Spleen (tissue), 11 donors: Measurements from ENCODE around the gene NELFCD. TPM values are rescaled to one million over a fixed set of nuclear protein-coding genes. Genes with fewer than 3 reads are reported as not detected.
"Not testable (repeated sequence)": the region's sequence is repeated elsewhere in the genome, so short reads cannot be mapped to it uniquely, and the experiment has no call there.

Experiments
- DNase-seq: peaks from one replicate; pipeline ENCODE4 v3.0.0-alpha.2; 2020
- H3K27ac ChIP-seq, 8 donors: fragments of 200-600 bp; sonication (generic) in 7 of 8; 1 replicate in 4 of 8; 2 replicates in 4 of 8; pipeline versions ENCODE4 v1.5.0 to v1.8.0; 2016 to 2021; ENCODE audit warnings: inconsistent platforms in 4 of 8, mild to moderate bottlenecking in 4 of 8, moderate library complexity in 1 of 8
- H3K27me3 ChIP-seq, 7 donors: fragments of 200-600 bp; sonication (generic) in 6 of 7; replicated peaks in 1 of 7; 1 replicate in 4 of 7; 2 replicates in 3 of 7; pipeline versions ENCODE4 v1.5.0 to v1.8.0; 2016 to 2021; ENCODE audit warnings: inconsistent platforms in 3 of 7, mild to moderate bottlenecking in 1 of 7
- H3K36me3 ChIP-seq, 6 donors: fragments of 200-600 bp; sonication (generic) in 5 of 6; 1 replicate in 4 of 6; 2 replicates in 2 of 6; pipeline versions ENCODE4 v1.5.0 to v1.8.0; 2016 to 2021; ENCODE audit warnings: inconsistent platforms in 2 of 6
- H3K4me1 ChIP-seq, 6 donors: fragments of 200-600 bp; sonication (generic) in 5 of 6; 1 replicate in 3 of 6; 2 replicates in 3 of 6; pipeline versions ENCODE4 v1.5.0 to v1.8.0; 2016 to 2021; ENCODE audit warnings: inconsistent platforms in 3 of 6
- H3K4me3 ChIP-seq, 8 donors: fragments of 200-600 bp; sonication (generic) in 7 of 8; 1 replicate in 4 of 8; 2 replicates in 4 of 8; pipeline versions ENCODE4 v1.5.0 to v1.8.0; 2016 to 2021; ENCODE audit warnings: inconsistent platforms in 4 of 8, mild to moderate bottlenecking in 4 of 8, moderate library complexity in 2 of 8
- H3K9me3 ChIP-seq, 8 donors: fragments of 200-600 bp; sonication (generic) in 7 of 8; 1 replicate in 4 of 8; 2 replicates in 4 of 8; pipeline versions ENCODE4 v1.5.0 to v1.8.0; 2016 to 2021; ENCODE audit warnings: inconsistent platforms in 4 of 8
- CTCF ChIP-seq, 11 experiments: fragments of 200-600 bp in 7 of 11; fragments of 450-650 bp in 4 of 11; sonication (generic) in 4 of 11; IDR thresholded peaks in 8 of 11; conservative IDR thresholded peaks in 3 of 11; 1 replicate in 7 of 11; 2 replicates in 4 of 11; pipeline versions ENCODE4 v1.4.0 to v1.8.0; 2016 to 2021; ENCODE audit warnings: antibody characterized with exemption in 11 of 11, inconsistent platforms in 4 of 11, mild to moderate bottlenecking in 1 of 11
- POLR2A ChIP-seq, 3 donors: fragments of 450-650 bp; IDR thresholded peaks; one replicate each; pipeline ENCODE4 v1.5.1; 2017; ENCODE audit warnings: antibody characterized with exemption in 3 of 3, mild to moderate bottlenecking in 1 of 3
- POLR2AphosphoS5 ChIP-seq, 3 donors: sonication (generic); formaldehyde crosslinking; IDR thresholded peaks; one replicate each; pipeline ENCODE4 v1.5.1; 2017; ENCODE audit warnings: antibody characterized with exemption in 3 of 3
- WGBS, 5 donors: extraction: QIAGEN DNeasy Blood & Tissue Kit in 3 of 5; methylation state at CpG; one replicate each; pipeline versions ENCODE4 v1.1.5 to v1.1.7; 2013 to 2018; 5-methylcytosine and 5-hydroxymethylcytosine counted together
- intact Hi-C: fragments of 100-400 bp; cut with DNase I; formaldehyde crosslinking; loops from one replicate; pipeline ENCODE4 v1.15.0; 2023; ENCODE audit warnings: low total_unique reads
- polyA plus RNA-seq, 3 donors: library from polyadenylated mRNA; stranded (reverse); fragments of 200-250 nt; gene quantifications; one replicate each; pipeline ENCODE4 v1.2.1, GENCODE V29; 2013
- total RNA-seq, 7 donors: library from RNA; depleted of rRNA in 3 of 7; stranded (reverse); fragments of >200 nt in 3 of 7; fragmentation: NEBNext Ultra II Directional in 4 of 7; extraction: Animal tissue kit (Norgen Biotek cat#: 25700) in 4 of 7; gene quantifications; one replicate each; pipeline versions ENCODE4 v1.1.0 to v1.2.1, GENCODE V29; 2016 to 2021
- donor health status: healthy with polysubstance abuse.
- donor health status: DM: no; HTN: no; CAD: no; lungs with moderate emphysema.
- donor health status: DM: no; HTN: no; CAD: no.
- donor health status: Bipolar disorder and iron deficiency.
- donor health status: healthy.
- donor health status: DM: no; HTN: no; CAD: no.
- donor health status: DM: yes; HTN: yes; CAD: no.

Gene NELFCD
- total and polyA plus RNA-seq, 10 donors = 38.4 to 78.3 (median 58.6) TPM

GRCh38 chr20:59037386-59037785 lies 56.3 kb downstream of the NELFCD start:
- Histone ChIP-seq H3K4me1 (peaks cover 19 to 71% (median 47%) of the 10 kb centered on the region in 6 donors), H3K27me3 (no peaks in the 10 kb centered on the region), H3K27ac (no peak overlapping the region), H3K36me3 (peaks cover 7 to 61% (median 40%) of the 10 kb centered on the region in 6 donors), H3K9me3 (no peaks in the 10 kb centered on the region), H3K4me3 (no peak overlapping the region)
- 94 to 97% (median 95%) methylated on average over 12 of the region's 12 CpGs for WGBS, 5 donors
- intact Hi-C loops = loop anchor here (10.0 kb wide), 1 partner anchor 53 kb away; the partner anchor contains the start of gene NELFCD
- DNase-seq = no peak
- TF ChIP-seq CTCF (IDR thresholded peaks at IDR 0.05 in 8 of 11, conservative IDR thresholded peaks at IDR 0.05 in 3 of 11) (no peak), POLR2AphosphoS5 (IDR thresholded peaks at IDR 0.05) (no peak), POLR2A (IDR thresholded peaks at IDR 0.05) (no peak)

GRCh38 chr20:59039233-59039632 lies 58.2 kb downstream of the NELFCD start:
- 75 to 88% (median 83%) methylated on average over 1 of the region's 1 CpG for WGBS, 5 donors
- Histone ChIP-seq H3K4me3 (no peak overlapping the region), H3K36me3 (peaks cover 7 to 55% (median 37%) of the 10 kb centered on the region in 6 donors), H3K27me3 (no peaks in the 10 kb centered on the region), H3K27ac (no peak overlapping the region), H3K9me3 (no peaks in the 10 kb centered on the region), H3K4me1 (peaks cover 19 to 75% (median 54%) of the 10 kb centered on the region in 6 donors)
- no peak for DNase-seq
- TF ChIP-seq CTCF (IDR thresholded peaks at IDR 0.05 in 8 of 11, conservative IDR thresholded peaks at IDR 0.05 in 3 of 11) (no peak), POLR2AphosphoS5 (IDR thresholded peaks at IDR 0.05) (no peak), POLR2A (IDR thresholded peaks at IDR 0.05) (no peak)
- intact Hi-C loops = loop anchor here (10.0 kb wide), 1 partner anchor 54 kb away; the partner anchor contains the start of gene NELFCD

GRCh38 chr20:59040667-59041066 lies 59.6 kb downstream of the NELFCD start:
- H3K27me3 ChIP-seq = no peaks in the 10 kb centered on the region
- no peak for DNase-seq
- no peak overlapping the region for H3K27ac ChIP-seq
- peaks cover 19 to 82% (median 58%) of the 10 kb centered on the region in 6 donors for H3K4me1 ChIP-seq
- H3K36me3 ChIP-seq = peaks cover under 1 to 40% (median 26%) of the 10 kb centered on the region in 6 donors
- H3K4me3 ChIP-seq = no peak overlapping the region
- 86 to 91% (median 87%) methylated on average over 5 of the region's 5 CpGs for WGBS, 5 donors
- intact Hi-C loops = loop anchor here (10.0 kb wide), 1 partner anchor 156 kb away; no protein-coding TSS in a partner anchor
- TF ChIP-seq CTCF (IDR thresholded peaks at IDR 0.05 in 8 of 11, conservative IDR thresholded peaks at IDR 0.05 in 3 of 11) (no peak), POLR2A (IDR thresholded peaks at IDR 0.05) (no peak), POLR2AphosphoS5 (IDR thresholded peaks at IDR 0.05) (no peak)
- H3K9me3 ChIP-seq = no peaks in the 10 kb centered on the region

- Histone ChIP-seq H3K4me1 (peaks cover 19 to 82% (median 58%) of the 10 kb centered on the region in 6 donors), H3K27ac (peak overlapping the region in 6 of 8 donors; percentile 80 to 94 (median 90)), H3K36me3 (peaks cover 0 to 32% (median 19%) of the 10 kb centered on the region in 6 donors), H3K4me3 (peak overlapping the region; percentile 71 to 95 (median 88))
- WGBS, 5 donors = 80 to 93% (median 84%) methylated on average over 16 of the region's 16 CpGs
- H3K27me3 ChIP-seq, DNase-seq, H3K9me3 ChIP-seq: not testable (repeated sequence)
- intact Hi-C loops = loop anchor here (10.0 kb wide), 1 partner anchor 157 kb away; no protein-coding TSS in a partner anchor
Measured at GRCh38 chr20:59041487-59041886, 60.4 kb downstream of the NELFCD start.
